GM10847 (cell line): Measurements from ENCODE around the gene ATP2A3.

Experiments used
- POLR2A ChIP-seq: IDR thresholded peaks from 2 replicates; pipeline ENCODE4 v1.6.1; 2011; ENCODE audit not compliant: insufficient read length; ENCODE audit errors: extremely low read depth

Gene ATP2A3

GRCh38 chr17:3982541-3983017, 18.3 kb upstream of the ATP2A3 start:
- no peak for TF ChIP-seq POLR2A

GRCh38 chr17:3982113-3982512, 17.9 kb upstream of the ATP2A3 start:
- no peak for TF ChIP-seq POLR2A

- TF ChIP-seq POLR2A = no peak
These were observed 17.2 kb upstream of the ATP2A3 start for GRCh38 chr17:3981455-3981854.

GRCh38 chr17:3980381-3981014, 16.3 kb upstream of the ATP2A3 start:
- no peak for TF ChIP-seq POLR2A

- TF ChIP-seq POLR2A = no peak
These were observed 15.0 kb upstream of the ATP2A3 start for GRCh38 chr17:3979290-3979611.

GRCh38 chr17:3978421-3979289, 14.4 kb upstream of the ATP2A3 start:
- no peak for TF ChIP-seq POLR2A

GRCh38 chr17:3977387-3977786, 13.2 kb upstream of the ATP2A3 start:
- no peak for TF ChIP-seq POLR2A

- TF ChIP-seq POLR2A = no peak
These were observed 12.5 kb upstream of the ATP2A3 start for GRCh38 chr17:3976675-3977171.

GRCh38 chr17:3974980-3975379, 10.7 kb upstream of the ATP2A3 start:
- no peak for TF ChIP-seq POLR2A

GRCh38 chr17:3974138-3974687, 10.0 kb upstream of the ATP2A3 start:
- no peak for TF ChIP-seq POLR2A

GRCh38 chr17:3973495-3974137, 9.4 kb upstream of the ATP2A3 start:
- TF ChIP-seq POLR2A = no peak

GRCh38 chr17:3972931-3973330, 8.7 kb upstream of the ATP2A3 start:
- no peak for TF ChIP-seq POLR2A

GRCh38 chr17:3972281-3972731, 8.1 kb upstream of the ATP2A3 start:
- TF ChIP-seq POLR2A = no peak

- TF ChIP-seq POLR2A = no peak
These were observed 6.4 kb upstream of the ATP2A3 start for GRCh38 chr17:3970668-3971067.

GRCh38 chr17:3969963-3970362, 5.7 kb upstream of the ATP2A3 start:
- TF ChIP-seq POLR2A = no peak
